ENCODE data around the gene CSNK1E.

The CSNK1E gene

GRCh38 chr22:38327805-38328204 is 10.6 kb upstream of the CSNK1E start:
- DNase-seq (ENCODE audit: low spot score), result no peak

- no peak for DNase-seq (ENCODE audit: low spot score)
These were observed 10.2 kb upstream of the CSNK1E start for GRCh38 chr22:38327396-38327795.

- DNase-seq (ENCODE audit: low spot score), result no peak
These were observed 8.4 kb upstream of the CSNK1E start for GRCh38 chr22:38325587-38325986.

- no peak for DNase-seq (ENCODE audit: low spot score)
These were observed 3.6 kb upstream of the CSNK1E start for GRCh38 chr22:38320605-38321402.

GRCh38 chr22:38318792-38319773 is 1.9 kb upstream of the CSNK1E start:
- no peak for DNase-seq (ENCODE audit: low spot score)

GRCh38 chr22:38317995-38318715 is 922 bp upstream of the CSNK1E start:
- peak; percentile 94 for DNase-seq (ENCODE audit: low spot score)

GRCh38 chr22:38316364-38317121 is 690 bp downstream of the CSNK1E start:
- DNase-seq (ENCODE audit: low spot score), result no peak

GRCh38 chr22:38315823-38316363 is 1.3 kb downstream of the CSNK1E start:
- no peak for DNase-seq (ENCODE audit: low spot score)

GRCh38 chr22:38314933-38315822 is 2.1 kb downstream of the CSNK1E start:
- DNase-seq (ENCODE audit: low spot score), result no peak

- no peak for DNase-seq (ENCODE audit: low spot score)
These were observed 2.9 kb downstream of the CSNK1E start for GRCh38 chr22:38314051-38314932.

- no peak for DNase-seq (ENCODE audit: low spot score)
These were observed 3.8 kb downstream of the CSNK1E start for GRCh38 chr22:38313384-38313955.

GRCh38 chr22:38312261-38312800 is 4.9 kb downstream of the CSNK1E start:
- no peak for DNase-seq (ENCODE audit: low spot score)

- DNase-seq (ENCODE audit: low spot score), result no peak
These were observed 6.0 kb downstream of the CSNK1E start for GRCh38 chr22:38311323-38311620.

- no peak for DNase-seq (ENCODE audit: low spot score)
These were observed 6.5 kb downstream of the CSNK1E start for GRCh38 chr22:38310518-38311322.

GRCh38 chr22:38309614-38310517 is 7.4 kb downstream of the CSNK1E start:
- no peak for DNase-seq (ENCODE audit: low spot score)

GRCh38 chr22:38308791-38309498 is 8.3 kb downstream of the CSNK1E start:
- DNase-seq (ENCODE audit: low spot score), result no peak

All from LoVo (cell line).